Mucosa of descending colon (tissue), 3 donors: ENCODE results near the gene F5. TPM values are rescaled to one million over a fixed set of nuclear protein-coding genes. Genes with fewer than 3 reads are reported as not detected.

ENCODE experiments used
- ATAC-seq: fragments of 200-7000 bp; cut with Tn5 transposase; one replicate; pipeline ENCODE4 v1.9.1; 2020; ENCODE audit warnings: mild to moderate bottlenecking, moderate library complexity
- DNase-seq, 3 donors: peaks; one replicate each; pipeline ENCODE4 v3.0.0-alpha.2; 2020
- H3K36me3 ChIP-seq: fragments of 200-600 bp; one replicate; pipeline ENCODE4 v1.8.0; 2021; ENCODE audit warnings: low read depth, mild to moderate bottlenecking
- H3K4me1 ChIP-seq: fragments of 200-600 bp; one replicate; pipeline ENCODE4 v1.8.0; 2021; ENCODE audit warnings: low read depth, mild to moderate bottlenecking
- H3K4me3 ChIP-seq: fragments of 200-600 bp; one replicate; pipeline ENCODE4 v1.8.0; 2021; ENCODE audit warnings: mild to moderate bottlenecking
- H3K9me3 ChIP-seq: fragments of 200-600 bp; one replicate; pipeline ENCODE4 v1.8.0; 2021; ENCODE audit warnings: mild to moderate bottlenecking
- CTCF ChIP-seq: fragments of 200-600 bp; IDR thresholded peaks from one replicate; pipeline ENCODE4 v1.8.0; 2022; ENCODE audit warnings: antibody characterized with exemption, mild to moderate bottlenecking
- intact Hi-C, 2 donors: fragments of 100-400 bp; cut with DNase I in 1 of 2; cut with micrococcal nuclease in 1 of 2; formaldehyde crosslinking; loops; one replicate each; pipeline versions ENCODE4 v1.11.0 to v1.11.1; 2022; cut with DNase I, micrococcal nuclease
- total RNA-seq, 3 donors: library from RNA; stranded (reverse); fragmentation: NEBNext Ultra II Directional in 2 of 3; extraction: Animal tissue kit (Norgen Biotek cat#: 25700) in 2 of 3; gene quantifications; one replicate each; pipeline versions ENCODE4 v1.2.1 to v1.2.4, GENCODE V29; 2021 to 2023
- donor health status: DM: no; HTN: no; CAD: no; lungs with moderate emphysema.
- donor health status: DM: no; HTN: no; CAD: no.
- donor health status: DM: no; HTN: yes; CAD: no.

The F5 gene
- total RNA-seq, 3 donors from 2014 or later = 0.44 to 2.5 (median 0.69) TPM

GRCh38 chr1:169472738-169473137 lies 113.5 kb downstream of the F5 start:
- no peak for ATAC-seq
- intact Hi-C loops = no loop called here
- no peaks in the 10 kb centered on the region for H3K36me3 ChIP-seq
- H3K4me1 ChIP-seq = no peaks in the 10 kb centered on the region
- no peak for TF ChIP-seq CTCF
- no peak for DNase-seq
- no peak overlapping the region for H3K4me3 ChIP-seq
- no peaks in the 10 kb centered on the region for H3K9me3 ChIP-seq

GRCh38 chr1:169468982-169469381 lies 117.3 kb downstream of the F5 start:
- Histone ChIP-seq H3K9me3 (no peaks in the 10 kb centered on the region), H3K4me3 (no peak overlapping the region), H3K36me3 (no peaks in the 10 kb centered on the region), H3K4me1 (no peaks in the 10 kb centered on the region)
- ATAC-seq (no peak), DNase-seq (no peak)
- no peak for TF ChIP-seq CTCF
- intact Hi-C loops = loop anchor here (5.0 kb wide), 2 partner anchors 73 to 78 kb away; no protein-coding TSS in a partner anchor

GRCh38 chr1:169466259-169467230 lies 119.7 kb downstream of the F5 start:
- Histone ChIP-seq H3K4me3 (no peak overlapping the region), H3K4me1 (no peaks in the 10 kb centered on the region), H3K9me3 (no peaks in the 10 kb centered on the region), H3K36me3 (no peaks in the 10 kb centered on the region)
- DNase-seq (peak in 1 of 3 donors; percentile 67), ATAC-seq (no peak)
- intact Hi-C loops = loop anchor here (5.0 kb wide), 2 partner anchors 76 to 81 kb away; no protein-coding TSS in a partner anchor
- no peak for TF ChIP-seq CTCF

- no peak for ATAC-seq
- Histone ChIP-seq H3K36me3 (no peaks in the 10 kb centered on the region), H3K9me3 (no peaks in the 10 kb centered on the region), H3K4me1 (no peaks in the 10 kb centered on the region), H3K4me3 (no peak overlapping the region)
- TF ChIP-seq CTCF = no peak
- intact Hi-C loops = loop anchor here (5.0 kb wide), 2 partner anchors 77 to 82 kb away; no protein-coding TSS in a partner anchor
- DNase-seq = no peak
Observed at GRCh38 chr1:169465281-169465680, 121.0 kb downstream of the F5 start.

Other genes starting within 250 kb of the F5 start
- gene NME7, start 218.7 kb downstream of the F5 start, total RNA-seq = 10 to 100 TPM in 1 of 3 donors, 1 to 10 TPM in 2; 6.4 to 15.6 (median 7.2) TPM
- gene BLZF1, start 218.3 kb downstream of the F5 start, total RNA-seq = 10 to 100 TPM; 23.5 to 35.9 (median 30.8) TPM
- gene CCDC181, start 159.0 kb downstream of the F5 start, total RNA-seq = under 1 TPM; 0.23 to 0.76 (median 0.27) TPM
- 10 to 100 TPM in 1 of 3 donors, 1 to 10 TPM in 2; 5.5 to 11.1 (median 7.3) TPM for gene SLC19A2, start 100.5 kb downstream of the F5 start, total RNA-seq
- gene SELP, start 43.6 kb upstream of the F5 start, total RNA-seq = 1 to 10 TPM; 1.9 to 4.2 (median 2.4) TPM
- gene SELL, start 125.1 kb upstream of the F5 start, total RNA-seq = 1 to 10 TPM in 1 of 3 donors, under 1 TPM in 2; 0.78 to 2.5 (median 0.92) TPM
- under 1 TPM; 0.35 to 0.67 (median 0.63) TPM for gene SELE, start 147.6 kb upstream of the F5 start, total RNA-seq
- gene METTL18, start 208.4 kb upstream of the F5 start, total RNA-seq = 1 to 10 TPM; 4.4 to 8.2 (median 6.5) TPM